Measurements from ENCODE around the gene PC. TPM values are rescaled to one million over a fixed set of nuclear protein-coding genes. Genes with fewer than 3 reads are reported as not detected.

PC gene
- total RNA-seq, 1 donor from 2014 or later = 47.4 TPM

DNA sequence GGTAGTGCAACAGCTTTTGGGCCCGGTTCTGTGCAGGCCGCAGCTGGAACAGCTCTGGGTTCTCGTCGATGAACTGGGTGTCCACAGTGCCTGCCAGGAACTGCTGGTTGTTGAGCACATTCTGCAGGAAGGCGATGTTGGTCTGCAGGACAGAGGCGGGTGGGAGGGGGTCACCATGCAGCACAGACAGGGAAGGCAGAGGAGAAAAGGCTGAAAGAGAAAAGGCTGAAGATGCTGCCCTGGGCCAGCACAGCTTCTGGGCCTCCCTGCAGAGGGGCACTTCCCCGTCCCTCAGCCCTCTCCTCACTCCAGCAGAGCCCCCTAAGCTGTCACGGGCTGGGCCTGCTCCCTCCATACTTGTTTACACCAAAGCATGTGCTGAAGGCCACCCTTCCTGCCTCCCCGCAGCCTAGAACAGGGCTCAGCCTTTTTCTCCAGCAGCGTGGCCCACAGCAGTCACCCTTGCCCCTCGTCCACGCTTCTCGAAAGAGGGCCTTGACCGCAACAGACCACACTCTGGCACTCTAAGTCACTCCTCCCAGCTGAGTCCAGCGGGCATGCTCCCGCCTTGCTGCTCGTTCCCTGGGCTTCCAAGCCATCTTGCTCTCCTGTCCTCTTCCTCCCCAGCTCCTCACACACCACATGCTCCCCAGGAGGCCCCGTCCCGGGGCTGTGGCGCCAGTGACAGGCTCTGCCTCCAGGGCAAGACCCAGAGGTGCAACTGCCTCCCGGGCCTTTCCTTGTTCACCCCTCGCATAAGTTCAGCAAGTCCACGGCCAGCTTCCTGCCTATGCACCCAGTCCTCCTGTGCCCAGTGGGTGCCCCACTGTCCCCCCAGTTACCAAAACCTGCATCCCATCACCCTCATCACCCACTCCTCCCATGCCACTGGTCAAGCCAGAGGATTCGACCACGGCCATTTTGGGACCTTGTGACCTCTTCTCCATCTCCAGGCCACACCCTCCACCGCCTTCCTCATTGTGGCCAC lies 104.6 kb downstream of the PC start:
- Mint-ChIP-seq H3K27me3 (ENCODE audit: unreplicated experiment) (peaks cover 19% of the 10 kb centered on the region), H3K27ac (ENCODE audit: unreplicated experiment) (no peak overlapping the region), H3K9me3 (ENCODE audit: unreplicated experiment) (peaks cover 20% of the 10 kb centered on the region), H3K4me1 (ENCODE audit: low read depth, unreplicated experiment) (peaks cover 5% of the 10 kb centered on the region), H3K36me3 (ENCODE audit: unreplicated experiment) (no peaks in the 10 kb centered on the region), H3K4me3 (ENCODE audit: unreplicated experiment) (peak overlapping the region; percentile 20)
- no peak for DNase-seq
- TF ChIP-seq, protein P1, sequence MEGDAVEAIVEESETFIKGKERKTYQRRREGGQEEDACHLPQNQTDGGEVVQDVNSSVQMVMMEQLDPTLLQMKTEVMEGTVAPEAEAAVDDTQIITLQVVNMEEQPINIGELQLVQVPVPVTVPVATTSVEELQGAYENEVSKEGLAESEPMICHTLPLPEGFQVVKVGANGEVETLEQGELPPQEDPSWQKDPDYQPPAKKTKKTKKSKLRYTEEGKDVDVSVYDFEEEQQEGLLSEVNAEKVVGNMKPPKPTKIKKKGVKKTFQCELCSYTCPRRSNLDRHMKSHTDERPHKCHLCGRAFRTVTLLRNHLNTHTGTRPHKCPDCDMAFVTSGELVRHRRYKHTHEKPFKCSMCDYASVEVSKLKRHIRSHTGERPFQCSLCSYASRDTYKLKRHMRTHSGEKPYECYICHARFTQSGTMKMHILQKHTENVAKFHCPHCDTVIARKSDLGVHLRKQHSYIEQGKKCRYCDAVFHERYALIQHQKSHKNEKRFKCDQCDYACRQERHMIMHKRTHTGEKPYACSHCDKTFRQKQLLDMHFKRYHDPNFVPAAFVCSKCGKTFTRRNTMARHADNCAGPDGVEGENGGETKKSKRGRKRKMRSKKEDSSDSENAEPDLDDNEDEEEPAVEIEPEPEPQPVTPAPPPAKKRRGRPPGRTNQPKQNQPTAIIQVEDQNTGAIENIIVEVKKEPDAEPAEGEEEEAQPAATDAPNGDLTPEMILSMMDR (IDR thresholded peaks at IDR 0.05; ENCODE audit: partially characterized antibody, unreplicated experiment) = no peak

- TF ChIP-seq, protein P1 (IDR thresholded peaks at IDR 0.05; ENCODE audit: partially characterized antibody, unreplicated experiment) = no peak
- Mint-ChIP-seq H3K9me3 (ENCODE audit: unreplicated experiment) (peaks cover 20% of the 10 kb centered on the region), H3K36me3 (ENCODE audit: unreplicated experiment) (no peaks in the 10 kb centered on the region), H3K27ac (ENCODE audit: unreplicated experiment) (no peak overlapping the region), H3K4me1 (ENCODE audit: low read depth, unreplicated experiment) (peaks cover 5% of the 10 kb centered on the region), H3K4me3 (ENCODE audit: unreplicated experiment) (no peak overlapping the region), H3K27me3 (ENCODE audit: unreplicated experiment) (peaks cover 19% of the 10 kb centered on the region)
- DNase-seq = no peak
These were observed 105.5 kb downstream of the PC start for GRCh38 chr11:66852466-66853241.

DNA sequence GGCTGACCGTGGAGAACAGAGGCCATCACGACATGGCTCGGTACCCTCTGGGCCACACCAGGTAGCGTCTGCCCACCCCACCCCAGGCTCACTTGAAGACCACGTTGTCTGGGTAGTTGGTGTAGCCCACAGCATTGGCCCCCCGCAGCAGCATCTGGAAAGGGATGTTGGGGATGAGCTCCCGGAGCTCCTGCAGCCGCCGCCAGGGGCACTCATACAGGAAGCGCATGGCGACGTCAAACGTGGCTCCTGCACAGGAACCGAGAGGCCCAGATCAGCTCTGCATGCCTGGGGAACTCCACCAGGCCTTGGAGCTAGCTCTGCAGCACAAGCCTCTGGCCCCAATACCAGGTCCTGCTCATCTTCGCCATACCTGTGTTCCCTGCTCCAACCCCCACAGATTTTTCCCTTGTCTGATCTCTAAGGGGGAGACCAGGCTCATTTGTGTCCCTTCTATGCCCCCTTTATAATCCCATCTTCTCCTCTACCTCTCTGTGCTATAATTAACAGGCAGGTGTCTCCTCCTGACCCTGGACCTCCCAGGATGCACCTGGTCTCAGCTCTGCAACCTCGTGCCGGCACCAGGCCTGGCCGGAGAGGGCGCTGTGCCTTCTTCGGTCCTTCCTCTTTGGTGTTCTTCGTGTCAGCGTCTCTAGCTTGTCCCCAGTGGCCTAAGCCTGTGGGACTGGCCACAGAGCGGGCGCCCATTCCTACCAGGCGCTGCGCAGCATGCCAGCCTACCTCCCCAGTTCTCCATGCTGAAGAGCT lies 106.3 kb downstream of the PC start:
- TF ChIP-seq, protein P1 (IDR thresholded peaks at IDR 0.05; ENCODE audit: partially characterized antibody, unreplicated experiment) = no peak
- H3K27ac Mint-ChIP-seq (ENCODE audit: unreplicated experiment) = no peak overlapping the region
- DNase-seq = no peak
- H3K4me1 Mint-ChIP-seq (ENCODE audit: low read depth, unreplicated experiment) = peaks cover 5% of the 10 kb centered on the region
- no peak overlapping the region for H3K4me3 Mint-ChIP-seq (ENCODE audit: unreplicated experiment)
- H3K36me3 Mint-ChIP-seq (ENCODE audit: unreplicated experiment) = no peaks in the 10 kb centered on the region
- H3K9me3 Mint-ChIP-seq (ENCODE audit: unreplicated experiment) = peaks cover 19% of the 10 kb centered on the region
- peaks cover 19% of the 10 kb centered on the region for H3K27me3 Mint-ChIP-seq (ENCODE audit: unreplicated experiment)

- Mint-ChIP-seq H3K4me1 (ENCODE audit: low read depth, unreplicated experiment) (peaks cover 5% of the 10 kb centered on the region), H3K36me3 (ENCODE audit: unreplicated experiment) (no peaks in the 10 kb centered on the region), H3K27ac (ENCODE audit: unreplicated experiment) (no peak overlapping the region), H3K4me3 (ENCODE audit: unreplicated experiment) (no peak overlapping the region), H3K27me3 (ENCODE audit: unreplicated experiment) (peaks cover 17% of the 10 kb centered on the region), H3K9me3 (ENCODE audit: unreplicated experiment) (peaks cover 19% of the 10 kb centered on the region)
- no peak for DNase-seq
- TF ChIP-seq, protein P1 (IDR thresholded peaks at IDR 0.05; ENCODE audit: partially characterized antibody, unreplicated experiment) = no peak
These were observed 107.0 kb downstream of the PC start for GRCh38 chr11:66851239-66851596.

Measured in glutamatergic neuron (in vitro differentiated cells).